ENCODE data around the gene PITRM1. TPM values are rescaled to one million over a fixed set of nuclear protein-coding genes. Genes with fewer than 3 reads are reported as not detected.

Gene PITRM1
- total and polyA plus RNA-seq, 11 donors = 65.8 to 128 (median 91.8) TPM

GRCh38 chr10:3110782-3111620 is 61.6 kb downstream of the PITRM1 start:
- Histone ChIP-seq H3K27me3 (no peaks in the 10 kb centered on the region), H3K4me3 (no peak overlapping the region), H3K9me3 (no peaks in the 10 kb centered on the region), H3K36me3 (peaks cover 0 to 79% (median 51%) of the 10 kb centered on the region in 9 donors), H3K27ac (peak overlapping the region in 7 of 12 donors; percentile 36 to 78 (median 46)), H3K4me1 (peaks cover 0 to 46% (median 11%) of the 10 kb centered on the region in 12 donors)
- TF ChIP-seq CTCF (IDR thresholded peaks at IDR 0.05) (no peak), POLR2A (IDR thresholded peaks at IDR 0.05) (no peak)
- 45 to 72% (median 57%) methylated on average over 9 of the region's 9 CpGs for WGBS, 4 donors
- ATAC-seq = no peak
- intact Hi-C loops (cut with DNase I) = no loop called here
- peak in 1 of 5 donors; percentile 18 for DNase-seq

- Histone ChIP-seq H3K9me3 (no peaks in the 10 kb centered on the region), H3K27ac (peak overlapping the region in 1 of 12 donors; percentile 13), H3K4me3 (no peak overlapping the region), H3K4me1 (peaks cover 0 to 52% (median 11%) of the 10 kb centered on the region in 12 donors), H3K27me3 (no peaks in the 10 kb centered on the region), H3K36me3 (peaks cover 0 to 84% (median 53%) of the 10 kb centered on the region in 9 donors)
- 91 to 94% (median 93%) methylated on average over 12 of the region's 12 CpGs for WGBS, 4 donors
- no peak for TF ChIP-seq CTCF (IDR thresholded peaks at IDR 0.05)
- TF ChIP-seq POLR2A (IDR thresholded peaks at IDR 0.05) = no peak
- intact Hi-C loops (cut with DNase I) = loop anchor here in 1 of 10 donors (5.0 kb wide), 1 partner anchor 42 kb away; the partner anchor contains the start of gene PFKP
- DNase-seq (peak in 1 of 5 donors; percentile 4), ATAC-seq (no peak)
Observed at GRCh38 chr10:3109633-3110032, 62.9 kb downstream of the PITRM1 start.

- Histone ChIP-seq H3K4me3 (no peak overlapping the region), H3K27ac (peak overlapping the region in 3 of 12 donors; percentile 76 to 89 (median 88)), H3K36me3 (peaks cover 0 to 85% (median 56%) of the 10 kb centered on the region in 9 donors), H3K4me1 (peaks cover 0 to 56% (median 12%) of the 10 kb centered on the region in 12 donors), H3K27me3 (no peaks in the 10 kb centered on the region), H3K9me3 (no peaks in the 10 kb centered on the region)
- DNase-seq = peak in 1 of 5 donors; percentile 52
- peak in 2 of 4 donors; percentile 2 to 4 for ATAC-seq
- TF ChIP-seq CTCF (IDR thresholded peaks at IDR 0.05) (no peak), POLR2A (IDR thresholded peaks at IDR 0.05) (no peak)
- intact Hi-C loops (cut with DNase I) = loop anchor here in 1 of 10 donors (5.0 kb wide), 1 partner anchor 42 kb away; the partner anchor contains the start of gene PFKP
- 85 to 90% (median 87%) methylated on average over 21 of the region's 21 CpGs for WGBS, 4 donors
Observed at GRCh38 chr10:3109196-3109595, 63.4 kb downstream of the PITRM1 start.

GRCh38 chr10:3108575-3109105 is 63.9 kb downstream of the PITRM1 start:
- intact Hi-C loops (cut with DNase I) = loop anchor here in 1 of 10 donors (5.0 kb wide), 1 partner anchor 41 kb away; the partner anchor contains the start of gene PFKP
- DNase-seq = peak in 2 of 5 donors; percentile 17 to 18
- TF ChIP-seq POLR2A (IDR thresholded peaks at IDR 0.05) (no peak), CTCF (IDR thresholded peaks at IDR 0.05) (no peak)
- Histone ChIP-seq H3K4me1 (peaks cover 0 to 56% (median 15%) of the 10 kb centered on the region in 12 donors), H3K9me3 (no peaks in the 10 kb centered on the region), H3K4me3 (no peak overlapping the region), H3K27me3 (no peaks in the 10 kb centered on the region), H3K27ac (peak overlapping the region in 8 of 12 donors; percentile 59 to 91 (median 82)), H3K36me3 (peaks cover 0 to 87% (median 57%) of the 10 kb centered on the region in 9 donors)
- WGBS, 4 donors = 89 to 96% (median 93%) methylated on average over 14 to 21 of the region's 21 CpGs
- no peak for ATAC-seq

Data from heart left ventricle (tissue), 16 donors.